Measurements from ENCODE around the gene SCNN1G. TPM values are rescaled to one million over a fixed set of nuclear protein-coding genes. Genes with fewer than 3 reads are reported as not detected.
A peak's percentile ranks its signal among the peaks of the same experiment; 100 is the strongest.

SCNN1G gene
- total and polyA plus RNA-seq, 2 of the 4 experiments (the other 2 are of a cell fraction): not detected

DNA sequence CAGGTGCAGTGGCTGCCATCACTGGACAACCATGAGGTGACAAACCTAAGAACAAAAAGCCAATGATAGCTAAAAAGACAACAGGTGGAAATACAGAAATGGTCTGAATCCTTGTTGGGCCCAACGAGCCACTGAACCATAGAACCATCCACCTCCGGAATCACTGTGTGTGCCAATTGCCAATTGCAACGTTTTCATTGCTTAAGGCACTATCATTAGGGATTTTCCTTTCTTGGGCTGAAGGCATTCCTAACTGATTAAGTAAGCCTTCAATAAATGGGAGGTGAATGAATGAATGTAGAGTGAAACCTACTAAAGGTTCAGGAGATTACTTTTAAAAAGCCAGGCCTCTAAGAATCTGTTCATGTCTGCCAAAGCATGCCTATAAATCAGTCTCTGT lies 36.9 kb upstream of the SCNN1G start:
- dilution Hi-C loops (cut with HindIII; ENCODE audit: low sequenced_read_pairs, unreplicated experiment): no loop called here

More for the DNA sequence above, 36.9 kb upstream of the SCNN1G start:
- Histone ChIP-seq H3K56ac (ENCODE audit: extremely low read depth, insufficient read depth, low read length) (no peak overlapping the region), H3K23ac (ENCODE audit: low read depth, low read length) (no peak overlapping the region), H3K18ac (ENCODE audit: low read depth, low read length) (no peak overlapping the region), H2BK120ac (ENCODE audit: low read depth, low read length) (no peak overlapping the region), H2AK9ac (replicated peaks; ENCODE audit: low read depth, low read length, poor library complexity) (no peak overlapping the region), H4K5ac (ENCODE audit: low read depth, low read length) (no peak overlapping the region), H3K14ac (replicated peaks; ENCODE audit: low read depth, low read length) (no peak overlapping the region), H3K9me3 (ENCODE audit: control insufficient read depth, insufficient read depth, low read length) (no peaks in the 10 kb centered on the region), H3K27ac (ENCODE audit: insufficient read depth, low read length) (no peak overlapping the region), H4K20me1 (ENCODE audit: insufficient read depth, low read length) (peaks cover 27% of the 10 kb centered on the region), H2AFZ (replicated peaks; ENCODE audit: low read length, poor library complexity) (no peak overlapping the region), H2BK5ac (ENCODE audit: low read depth, low read length, poor library complexity, severe bottlenecking) (no peak overlapping the region), H3K36me3 (ENCODE audit: control insufficient read depth, insufficient read depth, low read length) (no peaks in the 10 kb centered on the region), H4K91ac (ENCODE audit: insufficient read depth, low read depth, low read length) (no peak overlapping the region), H4K8ac (ENCODE audit: low read depth in 2 of 2, low read length in 2 of 2) (no peak overlapping the region), H3K4me3 (ENCODE audit: insufficient read depth, low read depth, low read length) (no peak overlapping the region), H3K4ac (ENCODE audit: low read depth, low read length) (no peak overlapping the region), H3K4me1 (ENCODE audit: control insufficient read depth, insufficient read depth, low read length) (peaks cover 8% of the 10 kb centered on the region), H3K79me1 (ENCODE audit: low read depth in 1 of 2, low read length in 2 of 2) (peaks cover 31 to 50% of the 10 kb centered on the region in 2 experiments), H3K9me1 (ENCODE audit: insufficient read depth, low read length) (peaks cover 7% of the 10 kb centered on the region), H2BK15ac (ENCODE audit: low read depth, low read length) (no peak overlapping the region), H2AK5ac (ENCODE audit: low read depth, low read length) (no peak overlapping the region), H2BK20ac (ENCODE audit: low read depth, low read length) (no peak overlapping the region), H3K9ac (ENCODE audit: low read depth, low read length) (no peak overlapping the region), H3K27me3 (ENCODE audit: control insufficient read depth, insufficient read depth, low read length) (no peaks in the 10 kb centered on the region), H3K4me2 (ENCODE audit: low read depth, low read length) (0 out of 2 replicates have a peak overlapping the region, but pooled peaks have one; percentile 2)
- in situ Hi-C loops (cut with MboI; ENCODE audit: low sequenced_read_pairs) (no loop called here), intact Hi-C loops (cut with micrococcal nuclease) (loop anchor here (5.0 kb wide), 1 partner anchor 73 kb away; no protein-coding TSS in a partner anchor)
- no TSS peak for BruUV-seq (replicated peaks)
- DNase-seq (peak; percentile 82), ATAC-seq (ENCODE audit: low read depth) (no peak)
- TF ChIP-seq CTCF (conservative IDR thresholded peaks at IDR 0.05; ENCODE audit: low read depth, low read length): no peak
- TF ChIP-seq MXI1 (IDR thresholded peaks at IDR 0.05; ENCODE audit: borderline replicate concordance, low read depth, low read length): no peak
- TF ChIP-seq CEBPB (IDR thresholded peaks at IDR 0.05; ENCODE audit: low read depth, low read length): peak; percentile 82
- no peak for TF ChIP-seq RAD21 (IDR thresholded peaks at IDR 0.05; ENCODE audit: low read length)
- TF ChIP-seq RCOR1 (IDR thresholded peaks at IDR 0.05; ENCODE audit: insufficient replicate concordance, low read length): no peak
- TF ChIP-seq FOS (IDR thresholded peaks at IDR 0.05; ENCODE audit: low read depth, low read length): 0 out of 2 replicates have a peak, but pooled peaks have one; percentile 16
- ChIA-PET CTCF (no interaction called here), POLR2A (ENCODE audit: unreplicated experiment) (interaction anchor here (0.6 kb wide), 1 partner anchor 337 kb away, joined by 3 read pairs; no protein-coding TSS in a partner anchor)
- WGBS, 2 experiments (ENCODE audit: extremely low coverage in 2 of 2, insufficient read length in 1 of 2): no CpG with 5 or more reads among the region's 3 CpGs

All from IMR-90 (cell line).